H1 (cell line): Measurements from ENCODE around the gene LRATD1. TPM values are rescaled to one million over a fixed set of nuclear protein-coding genes. Genes with fewer than 3 reads are reported as not detected.

Experiments used
- CTCF ChIA-PET: fragments of 300-600 bp; sonication (Branson Sonifier 250); formaldehyde crosslinking; loops from one replicate; lab custom pipeline; 2021; ENCODE audit not compliant: partially characterized antibody; lab: Charles Lee
- POLR2A ChIA-PET: fragments of 300-600 bp; sonication (Branson Sonifier 250); formaldehyde crosslinking; loops from one replicate; lab custom pipeline; 2021; ENCODE audit warnings: inconsistent platforms; ENCODE audit not compliant: partially characterized antibody; lab: Charles Lee
- DNase-seq, 2 experiments: peaks; one replicate each; pipeline versions ENCODE4 v3.0.0 to v3.0.0-alpha.2; 2010 to 2022; ENCODE audit warnings: low spot score in 2 of 2, low read depth in 1 of 2, mixed read lengths in 1 of 2
- FAIRE-seq: peaks from 2 replicates; lab custom pipeline; 2011; peaks lifted over from hg19 to GRCh38; lab: Jason Lieb, UNC
- H2AFZ ChIP-seq: 2 replicates; pipeline ENCODE4 v1.8.1; 2012; ENCODE audit warnings: low read length, inconsistent platforms
- H2AK5ac ChIP-seq: 2 replicates; pipeline ENCODE4 v1.6.1; 2013; ENCODE audit warnings: low read depth, low read length
- H2BK120ac ChIP-seq: replicated peaks from 2 replicates; pipeline ENCODE3; 2013; ENCODE audit warnings: low read depth, low read length, inconsistent platforms
- H2BK12ac ChIP-seq: 2 replicates; pipeline ENCODE4 v1.6.1; 2013; ENCODE audit warnings: low read depth, low read length
- H2BK15ac ChIP-seq: 2 replicates; pipeline ENCODE4 v1.6.1; 2013; ENCODE audit warnings: low read length
- H2BK20ac ChIP-seq: 2 replicates; pipeline ENCODE4 v1.6.1; 2013; ENCODE audit warnings: low read length
- H2BK5ac ChIP-seq: 2 replicates; pipeline ENCODE4 v1.6.1; 2013; ENCODE audit warnings: low read depth, low read length
- H3K14ac ChIP-seq: 2 replicates; pipeline ENCODE4 v1.6.1; 2013; ENCODE audit warnings: inconsistent platforms; ENCODE audit not compliant: insufficient read length
- H3K18ac ChIP-seq: 2 replicates; pipeline ENCODE4 v1.6.1; 2013; ENCODE audit warnings: low read length; ENCODE audit errors: extremely low read depth
- H3K23ac ChIP-seq: 2 replicates; pipeline ENCODE4 v1.6.1; 2013; ENCODE audit warnings: inconsistent platforms; ENCODE audit not compliant: insufficient read length
- H3K23me2 ChIP-seq: 2 replicates; pipeline ENCODE4 v1.6.1; 2013; ENCODE audit warnings: low read depth, low read length
- H3K27ac ChIP-seq: 2 replicates; pipeline ENCODE4 v1.6.1; 2011; ENCODE audit warnings: low read depth, low read length, inconsistent platforms
- H3K27me3 ChIP-seq, 4 experiments: replicated peaks in 1 of 4; 1 replicate in 1 of 4; 2 replicates in 3 of 4; pipeline versions ENCODE4 v1.6.1 to v1.8.1; 2011 to 2013; ENCODE audit warnings: low read length in 3 of 4, mild to moderate bottlenecking in 3 of 4, inconsistent platforms in 2 of 4, mixed read lengths in 2 of 4, moderate library complexity in 1 of 4; ENCODE audit not compliant: control insufficient read depth in 3 of 4, insufficient read depth in 3 of 4; ENCODE audit errors: extremely low read depth in 1 of 4
- H3K36me3 ChIP-seq, 4 experiments: 2 replicates each; pipeline versions ENCODE4 v1.6.1 to v1.8.1; 2011 to 2013; ENCODE audit warnings: mild to moderate bottlenecking in 4 of 4, low read length in 3 of 4, moderate library complexity in 2 of 4, control low read depth in 1 of 4, inconsistent platforms in 1 of 4; ENCODE audit not compliant: insufficient read depth in 4 of 4, control insufficient read depth in 2 of 4
- H3K4ac ChIP-seq: replicated peaks from 2 replicates; pipeline ENCODE3; 2013; ENCODE audit warnings: low read length, low read depth, mixed read lengths, inconsistent platforms; ENCODE audit not compliant: insufficient read length
- H3K4me1 ChIP-seq, 4 experiments: replicated peaks in 1 of 4; 1 replicate in 1 of 4; 2 replicates in 3 of 4; pipeline versions ENCODE4 v1.6.1 to v1.8.1; 2011 to 2013; ENCODE audit warnings: low read length in 3 of 4, inconsistent platforms in 2 of 4, mixed read lengths in 1 of 4; ENCODE audit not compliant: insufficient read depth in 4 of 4, control insufficient read depth in 3 of 4
- H3K4me2 ChIP-seq, 2 experiments: 2 replicates each; pipeline versions ENCODE4 v1.6.1 to v1.8.1; 2011 to 2013; ENCODE audit warnings: low read depth in 2 of 2, low read length in 2 of 2, control low read depth in 1 of 2, inconsistent platforms in 1 of 2, mild to moderate bottlenecking in 1 of 2; ENCODE audit not compliant: insufficient read depth in 1 of 2
- H3K4me3 ChIP-seq, 4 experiments: fragments of 200-600, 300-600 bp in 1 of 4; sonication (generic), shearing (Covaris generic), sonication (Bioruptor Twin) in 1 of 4; 2 replicates each; pipeline versions ENCODE4 v1.5.1 to v1.8.1; 2011 to 2016; ENCODE audit warnings: low read length in 4 of 4, low read depth in 3 of 4, control low read depth in 2 of 4, inconsistent platforms in 2 of 4, mild to moderate bottlenecking in 2 of 4, mixed read lengths in 1 of 4, moderate library complexity in 1 of 4; ENCODE audit not compliant: insufficient read depth in 2 of 4; ENCODE audit errors: extremely low read depth in 1 of 4
- H3K56ac ChIP-seq: replicated peaks from 2 replicates; pipeline ENCODE3; 2013; ENCODE audit warnings: low read depth, mild to moderate bottlenecking, mixed read lengths, low read length, inconsistent platforms; ENCODE audit not compliant: insufficient read length
- H3K79me1 ChIP-seq: 2 replicates; pipeline ENCODE4 v1.6.1; 2013; ENCODE audit warnings: low read depth, low read length, control low read depth
- H3K79me2 ChIP-seq, 2 experiments: 2 replicates each; pipeline versions ENCODE4 v1.6.1 to v1.8.1; 2012 to 2013; ENCODE audit warnings: low read length in 2 of 2, mild to moderate bottlenecking in 2 of 2, inconsistent platforms in 1 of 2; ENCODE audit not compliant: insufficient read depth in 2 of 2, control insufficient read depth in 1 of 2
- H3K9ac ChIP-seq, 4 experiments: replicated peaks in 1 of 4; 1 replicate in 1 of 4; 2 replicates in 3 of 4; pipeline versions ENCODE4 v1.6.1 to v1.8.1; 2011 to 2013; ENCODE audit warnings: low read depth in 3 of 4, low read length in 3 of 4, control low read depth in 2 of 4, mild to moderate bottlenecking in 2 of 4, moderate library complexity in 2 of 4, inconsistent platforms in 1 of 4; ENCODE audit errors: extremely low read depth in 1 of 4
- H3K9me3 ChIP-seq, 2 experiments: 2 replicates each; pipeline versions ENCODE4 v1.6.1 to v1.8.1; 2012 to 2013; ENCODE audit warnings: mild to moderate bottlenecking in 2 of 2, moderate library complexity in 2 of 2, control low read depth in 1 of 2, inconsistent platforms in 1 of 2, low read depth in 1 of 2, low read length in 1 of 2, mixed read lengths in 1 of 2; ENCODE audit not compliant: insufficient read depth in 2 of 2
- H4K20me1 ChIP-seq, 2 experiments: replicated peaks in 1 of 2; 2 replicates each; pipeline versions ENCODE3 to v1.8.1; 2011 to 2013; ENCODE audit warnings: inconsistent platforms in 2 of 2, low read length in 2 of 2, mild to moderate bottlenecking in 1 of 2; ENCODE audit not compliant: insufficient read depth in 2 of 2, control insufficient read depth in 1 of 2
- H4K5ac ChIP-seq: 2 replicates; pipeline ENCODE4 v1.6.1; 2013; ENCODE audit warnings: low read length, low read depth, mixed read lengths, inconsistent platforms; ENCODE audit not compliant: insufficient read length
- H4K8ac ChIP-seq: 2 replicates; pipeline ENCODE4 v1.8.0; 2013; ENCODE audit warnings: mild to moderate bottlenecking, moderate library complexity, low read length, inconsistent platforms; ENCODE audit not compliant: insufficient read depth; ENCODE audit errors: extremely low read depth
- H4K91ac ChIP-seq: replicated peaks from 2 replicates; pipeline ENCODE3; 2013; ENCODE audit warnings: low read length, mixed read lengths, inconsistent platforms; ENCODE audit not compliant: insufficient read length
- ASH2L ChIP-seq: fragments of 200-600, 300-600 bp; sonication (generic); IDR thresholded peaks from one replicate; pipeline ENCODE4 v1.7.1; 2017; ENCODE audit warnings: low read length
- BRCA1 ChIP-seq: IDR thresholded peaks from 2 replicates; pipeline ENCODE4 v1.6.1; 2012; ENCODE audit warnings: low read depth, low read length, improper control_type of control experiment
- CREB1 ChIP-seq: IDR thresholded peaks from 2 replicates; pipeline ENCODE4 v1.6.1; 2012; ENCODE audit warnings: inconsistent platforms
- CTBP2 ChIP-seq: IDR thresholded peaks from 2 replicates; pipeline ENCODE4 v1.7.0; 2011; ENCODE audit warnings: borderline replicate concordance, mild to moderate bottlenecking, moderate library complexity, mixed read lengths, low read length; ENCODE audit not compliant: insufficient read depth, insufficient read length
- EZH2 ChIP-seq: fragments of 200-600 bp; sonication (generic); IDR thresholded peaks from 2 replicates; pipeline ENCODE4 v1.7.1; 2012; ENCODE audit warnings: low read depth, mild to moderate bottlenecking, moderate library complexity, low read length, inconsistent platforms; ENCODE audit not compliant: severe bottlenecking
- JUN ChIP-seq: IDR thresholded peaks from 2 replicates; pipeline ENCODE4 v1.6.1; 2011; ENCODE audit warnings: low read depth, mild to moderate bottlenecking, improper control_type of control experiment, low read length
- NRF1 ChIP-seq: IDR thresholded peaks from 2 replicates; pipeline ENCODE4 v1.6.1; 2011; ENCODE audit warnings: mild to moderate bottlenecking, low read depth, low read length, improper control_type of control experiment
- PHF8 ChIP-seq: fragments of 200-600 bp; sonication (generic); conservative IDR thresholded peaks from 2 replicates; pipeline ENCODE4 v1.7.1; 2012; ENCODE audit warnings: low read depth, mild to moderate bottlenecking, inconsistent platforms, low read length, moderate library complexity
- POLR2A ChIP-seq, 2 experiments: IDR thresholded peaks; 1 replicate in 1 of 2; 2 replicates in 1 of 2; pipeline ENCODE4 v1.6.1; 2011; ENCODE audit warnings: low read depth in 2 of 2, low read length in 2 of 2, mild to moderate bottlenecking in 2 of 2; ENCODE audit errors: control extremely low read depth in 1 of 2
- RAD21 ChIP-seq, 2 experiments: IDR thresholded peaks in 1 of 2; conservative IDR thresholded peaks in 1 of 2; 2 replicates each; pipeline ENCODE4 v1.6.1; 2011; ENCODE audit warnings: low read depth in 2 of 2, low read length in 2 of 2, improper control_type of control experiment in 1 of 2, inconsistent platforms in 1 of 2, mild to moderate bottlenecking in 1 of 2, moderate library complexity in 1 of 2
- SIX5 ChIP-seq: IDR thresholded peaks from 2 replicates; pipeline ENCODE4 v1.6.1; 2011; ENCODE audit warnings: mild to moderate bottlenecking, low read depth, low read length
- WGBS, 2 experiments: shearing (Covaris generic) in 1 of 2; methylation state at CpG; one replicate each; pipeline versions ENCODE4 v1.1.6 to v1.1.7; 2013 to 2015; ENCODE audit warnings: low lambda C conversion rate in 2 of 2, mixed read lengths in 2 of 2, inconsistent platforms in 1 of 2, low coverage in 1 of 2, missing lambda C conversion rate in 1 of 2; ENCODE audit not compliant: insufficient replicate concordance in 2 of 2, insufficient coverage in 1 of 2, insufficient read length in 1 of 2; ENCODE audit errors: extremely low coverage in 1 of 2, missing lambda C conversion rate in 1 of 2; 5-methylcytosine and 5-hydroxymethylcytosine counted together
- polyA plus RNA-seq, 7 experiments: library from polyadenylated mRNA; depleted of rRNA in 3 of 7; stranded (reverse) in 5 of 7; unstranded in 2 of 7; fragments of >200 nt in 5 of 7; fragments of 200-250 nt in 2 of 7; gene quantifications; 1 replicate in 5 of 7; 2 replicates in 1 of 7; 4 replicates in 1 of 7; pipeline versions ENCODE4 v1.2.1 to v1.2.3, GENCODE V29; 2011 to 2013; ENCODE audit warnings: missing spikeins in 2 of 7, mixed read lengths in 2 of 7
- total RNA-seq: library from RNA; stranded (reverse); fragmentation: NEBNext Ultra II Directional; extraction: Animal tissue kit (Norgen Biotek cat#: 25700); gene quantifications from 2 replicates; pipeline ENCODE4 v1.2.1, GENCODE V29; 2021
- TF ChIP-seq, protein P1 (sequence below), 3 experiments: IDR thresholded peaks; 1 replicate in 2 of 3; 2 replicates in 1 of 3; pipeline versions ENCODE4 v1.5.1 to v1.6.1; 2011; ENCODE audit warnings: low read length in 3 of 3, mild to moderate bottlenecking in 3 of 3, inconsistent platforms in 2 of 3, low read depth in 1 of 3, moderate library complexity in 1 of 3; ENCODE audit not compliant: insufficient read depth in 1 of 3; ENCODE audit errors: control extremely low read depth in 1 of 3

LRATD1 gene
- total and polyA plus RNA-seq, 2 of the 8 experiments (the other 6 are each of a cell fraction or from before 2014, with no cell fraction given), result 1.2 to 2.3 TPM

DNA sequence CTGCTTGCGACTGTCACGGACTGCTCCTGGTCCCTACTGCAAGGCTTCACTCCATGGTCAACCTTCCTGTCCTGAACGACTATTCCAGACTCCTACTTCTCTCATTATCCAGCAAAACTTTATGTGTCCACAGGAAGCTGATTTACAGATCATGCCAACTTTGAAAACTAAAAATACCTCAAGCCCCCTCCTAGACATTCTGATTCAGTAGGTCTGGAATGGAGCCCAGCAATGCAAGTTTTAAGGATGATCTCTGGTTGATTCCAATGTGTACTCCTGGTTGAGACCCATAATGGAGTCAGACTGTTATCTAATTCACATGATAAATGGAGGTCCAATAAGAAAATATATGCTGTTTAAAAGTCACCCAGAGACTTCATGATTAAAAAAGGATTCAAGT is 13.1 kb upstream of the LRATD1 start:
- H3K18ac ChIP-seq, result no peak overlapping the region
- no peak overlapping the region for H3K9ac ChIP-seq
- H2BK15ac ChIP-seq, result no peak overlapping the region
- no peak for TF ChIP-seq JUN
- TF ChIP-seq EZH2, result no peak
- TF ChIP-seq CTBP2, result no peak
- TF ChIP-seq PHF8, result no peak
- TF ChIP-seq ASH2L, result no peak
- TF ChIP-seq, protein P1, sequence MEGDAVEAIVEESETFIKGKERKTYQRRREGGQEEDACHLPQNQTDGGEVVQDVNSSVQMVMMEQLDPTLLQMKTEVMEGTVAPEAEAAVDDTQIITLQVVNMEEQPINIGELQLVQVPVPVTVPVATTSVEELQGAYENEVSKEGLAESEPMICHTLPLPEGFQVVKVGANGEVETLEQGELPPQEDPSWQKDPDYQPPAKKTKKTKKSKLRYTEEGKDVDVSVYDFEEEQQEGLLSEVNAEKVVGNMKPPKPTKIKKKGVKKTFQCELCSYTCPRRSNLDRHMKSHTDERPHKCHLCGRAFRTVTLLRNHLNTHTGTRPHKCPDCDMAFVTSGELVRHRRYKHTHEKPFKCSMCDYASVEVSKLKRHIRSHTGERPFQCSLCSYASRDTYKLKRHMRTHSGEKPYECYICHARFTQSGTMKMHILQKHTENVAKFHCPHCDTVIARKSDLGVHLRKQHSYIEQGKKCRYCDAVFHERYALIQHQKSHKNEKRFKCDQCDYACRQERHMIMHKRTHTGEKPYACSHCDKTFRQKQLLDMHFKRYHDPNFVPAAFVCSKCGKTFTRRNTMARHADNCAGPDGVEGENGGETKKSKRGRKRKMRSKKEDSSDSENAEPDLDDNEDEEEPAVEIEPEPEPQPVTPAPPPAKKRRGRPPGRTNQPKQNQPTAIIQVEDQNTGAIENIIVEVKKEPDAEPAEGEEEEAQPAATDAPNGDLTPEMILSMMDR (IDR thresholded peaks at IDR 0.05; ENCODE audit: control extremely low read depth in 1 of 3, insufficient read depth in 1 of 3, low read depth in 1 of 3, low read length in 3 of 3), result no peak
- no peak for TF ChIP-seq SIX5
- TF ChIP-seq RAD21 (IDR thresholded peaks at IDR 0.05 in 1 of 2, conservative IDR thresholded peaks at IDR 0.05 in 1 of 2; ENCODE audit: low read depth in 2 of 2, low read length in 2 of 2), result no peak
- no peak for TF ChIP-seq POLR2A (IDR thresholded peaks at IDR 0.05; ENCODE audit: control extremely low read depth in 1 of 2, low read depth in 2 of 2, low read length in 2 of 2)
- no peak for TF ChIP-seq CREB1
- TF ChIP-seq NRF1, result no peak
- TF ChIP-seq BRCA1, result no peak

More for the DNA sequence above, 13.1 kb upstream of the LRATD1 start:
- WGBS, 2 experiments, result 90% methylated on average over 3 of the region's 3 CpGs; no CpG with 5 or more reads in 1 of the 2 experiments
- no peak overlapping the region for H4K8ac ChIP-seq
- no peaks in the 10 kb centered on the region for H3K79me1 ChIP-seq
- FAIRE-seq (no peak), DNase-seq (no peak)
- H3K4ac ChIP-seq, result no peak overlapping the region
- no peak overlapping the region for H3K27ac ChIP-seq
- H2BK120ac ChIP-seq, result no peak overlapping the region
- H4K91ac ChIP-seq, result no peak overlapping the region
- no peak overlapping the region for H2BK5ac ChIP-seq
- no peaks in the 10 kb centered on the region for H3K79me2 ChIP-seq
- H3K27me3 ChIP-seq, result no peaks in the 10 kb centered on the region
- no peak overlapping the region for H3K4me3 ChIP-seq
- H3K23ac ChIP-seq, result no peak overlapping the region
- no peak overlapping the region for H3K4me2 ChIP-seq
- H2BK20ac ChIP-seq, result no peak overlapping the region
- H3K14ac ChIP-seq, result no peak overlapping the region
- no peaks in the 10 kb centered on the region for H3K4me1 ChIP-seq
- no peaks in the 10 kb centered on the region for H4K20me1 ChIP-seq
- H3K23me2 ChIP-seq, result no peaks in the 10 kb centered on the region
- H2BK12ac ChIP-seq, result no peak overlapping the region
- no peaks in the 10 kb centered on the region for H3K36me3 ChIP-seq
- H4K5ac ChIP-seq, result no peak overlapping the region
- no peak overlapping the region for H2AFZ ChIP-seq
- POLR2A ChIA-PET, result no interaction called here
- H2AK5ac ChIP-seq, result no peak overlapping the region
- H3K9me3 ChIP-seq, result no peaks in the 10 kb centered on the region
- CTCF ChIA-PET, result interaction anchor here (1.5 kb wide), 1 partner anchor 23 kb away, joined by 4 read pairs; no protein-coding TSS in a partner anchor
- H3K56ac ChIP-seq, result no peak overlapping the region
